Measurements from ENCODE around the gene CYP26C1. TPM values are rescaled to one million over a fixed set of nuclear protein-coding genes. Genes with fewer than 3 reads are reported as not detected.
A peak's percentile ranks its signal among the peaks of the same experiment; 100 is the strongest.

The CYP26C1 gene
- total and polyA plus RNA-seq, 2 of the 4 experiments (the other 2 are of a cell fraction), result 0.02 TPM; not detected in 1

DNA sequence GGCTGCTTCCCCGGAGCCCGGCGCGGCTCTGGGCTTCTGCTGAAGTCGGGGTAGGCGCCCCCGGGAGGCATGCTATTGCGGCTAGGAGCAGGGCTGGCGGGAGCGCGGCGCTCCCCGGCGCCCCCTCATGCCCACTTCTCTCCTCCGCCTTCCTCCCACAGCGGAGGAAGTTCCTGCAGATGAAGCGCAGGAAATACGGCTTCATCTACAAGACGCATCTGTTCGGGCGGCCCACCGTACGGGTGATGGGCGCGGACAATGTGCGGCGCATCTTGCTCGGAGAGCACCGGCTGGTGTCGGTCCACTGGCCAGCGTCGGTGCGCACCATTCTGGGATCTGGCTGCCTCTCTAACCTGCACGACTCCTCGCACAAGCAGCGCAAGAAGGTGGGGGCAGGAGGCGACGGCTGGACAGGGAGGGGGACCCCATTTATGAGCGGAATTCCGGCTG is 13.6 kb downstream of the CYP26C1 start:
- H3K9ac ChIP-seq (ENCODE audit: low read depth, low read length), result no peak overlapping the region
- H4K20me1 ChIP-seq (ENCODE audit: insufficient read depth, low read length), result peaks cover 14% of the 10 kb centered on the region; the same call in 1 of the 2 replicates
- H2BK120ac ChIP-seq (ENCODE audit: low read depth, low read length), result no peak overlapping the region
- H4K8ac ChIP-seq (ENCODE audit: low read depth in 2 of 2, low read length in 2 of 2), result no peak overlapping the region
- no peaks in the 10 kb centered on the region for H3K79me1 ChIP-seq (ENCODE audit: low read depth in 1 of 2, low read length in 2 of 2)
- H3K36me3 ChIP-seq (ENCODE audit: control insufficient read depth, insufficient read depth, low read length), result no peaks in the 10 kb centered on the region
- CTCF ChIA-PET, result no interaction called here
- ATAC-seq (ENCODE audit: low read depth) (peak; percentile 42), DNase-seq (no peak)
- no peak overlapping the region for H2AK5ac ChIP-seq (ENCODE audit: low read depth, low read length)
- TF ChIP-seq, protein P1, sequence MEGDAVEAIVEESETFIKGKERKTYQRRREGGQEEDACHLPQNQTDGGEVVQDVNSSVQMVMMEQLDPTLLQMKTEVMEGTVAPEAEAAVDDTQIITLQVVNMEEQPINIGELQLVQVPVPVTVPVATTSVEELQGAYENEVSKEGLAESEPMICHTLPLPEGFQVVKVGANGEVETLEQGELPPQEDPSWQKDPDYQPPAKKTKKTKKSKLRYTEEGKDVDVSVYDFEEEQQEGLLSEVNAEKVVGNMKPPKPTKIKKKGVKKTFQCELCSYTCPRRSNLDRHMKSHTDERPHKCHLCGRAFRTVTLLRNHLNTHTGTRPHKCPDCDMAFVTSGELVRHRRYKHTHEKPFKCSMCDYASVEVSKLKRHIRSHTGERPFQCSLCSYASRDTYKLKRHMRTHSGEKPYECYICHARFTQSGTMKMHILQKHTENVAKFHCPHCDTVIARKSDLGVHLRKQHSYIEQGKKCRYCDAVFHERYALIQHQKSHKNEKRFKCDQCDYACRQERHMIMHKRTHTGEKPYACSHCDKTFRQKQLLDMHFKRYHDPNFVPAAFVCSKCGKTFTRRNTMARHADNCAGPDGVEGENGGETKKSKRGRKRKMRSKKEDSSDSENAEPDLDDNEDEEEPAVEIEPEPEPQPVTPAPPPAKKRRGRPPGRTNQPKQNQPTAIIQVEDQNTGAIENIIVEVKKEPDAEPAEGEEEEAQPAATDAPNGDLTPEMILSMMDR (conservative IDR thresholded peaks at IDR 0.05; ENCODE audit: low read depth, low read length), result 0 out of 2 replicates have a peak, but pooled peaks have one; percentile 12
- no peak for TF ChIP-seq RFX5 (IDR thresholded peaks at IDR 0.05; ENCODE audit: low read depth, low read length)
- dilution Hi-C loops (cut with HindIII; ENCODE audit: low sequenced_read_pairs, unreplicated experiment) (no loop called here), intact Hi-C loops (cut with micrococcal nuclease) (loop anchor here (5.0 kb wide), 1 partner anchor 67 kb away; no protein-coding TSS in a partner anchor), in situ Hi-C loops (cut with MboI; ENCODE audit: low sequenced_read_pairs) (no loop called here)
- no peaks in the 10 kb centered on the region for H3K9me1 ChIP-seq (ENCODE audit: insufficient read depth, low read length)
- H3K9me3 ChIP-seq (ENCODE audit: control insufficient read depth, insufficient read depth, low read length), result no peaks in the 10 kb centered on the region
- H3K27ac ChIP-seq (ENCODE audit: insufficient read depth, low read length), result no peak overlapping the region
- H2BK5ac ChIP-seq (ENCODE audit: low read depth, low read length, poor library complexity, severe bottlenecking), result no peak overlapping the region
- peak overlapping the region; percentile 67 for H2AFZ ChIP-seq (replicated peaks; ENCODE audit: low read length, poor library complexity)
- BruUV-seq (replicated peaks), result no TSS peak
- no peak overlapping the region; the same call in 1 of the 2 replicates for H3K23ac ChIP-seq (ENCODE audit: low read depth, low read length)
- no peak overlapping the region for H2AK9ac ChIP-seq (replicated peaks; ENCODE audit: low read depth, low read length, poor library complexity)
- H2BK20ac ChIP-seq (ENCODE audit: low read depth, low read length), result no peak overlapping the region
- H3K4me1 ChIP-seq (ENCODE audit: control insufficient read depth, insufficient read depth, low read length), result peaks cover 6% of the 10 kb centered on the region; the same call in 1 of the 2 replicates
- no peak overlapping the region for H4K5ac ChIP-seq (ENCODE audit: low read depth, low read length)
- H3K56ac ChIP-seq (ENCODE audit: extremely low read depth, insufficient read depth, low read length), result no peak overlapping the region
- H3K4me2 ChIP-seq (ENCODE audit: low read depth, low read length), result peak overlapping the region; percentile 10; the same call in 1 of the 2 replicates
- POLR2A ChIA-PET (ENCODE audit: unreplicated experiment), result no interaction called here
- H4K91ac ChIP-seq (ENCODE audit: insufficient read depth, low read depth, low read length), result no peak overlapping the region
- H2BK15ac ChIP-seq (ENCODE audit: low read depth, low read length), result no peak overlapping the region
- H3K4me3 ChIP-seq (ENCODE audit: insufficient read depth, low read depth, low read length), result no peak overlapping the region
- H3K4ac ChIP-seq (ENCODE audit: low read depth, low read length), result no peak overlapping the region
- no peak overlapping the region for H3K18ac ChIP-seq (ENCODE audit: low read depth, low read length)
- peaks cover 81% of the 10 kb centered on the region for H3K27me3 ChIP-seq (ENCODE audit: control insufficient read depth, insufficient read depth, low read length)
- 1% methylated on average over 14 of the region's 40 CpGs; no CpG with 5 or more reads in 1 of the 2 experiments for WGBS, 2 experiments (ENCODE audit: extremely low coverage in 2 of 2, insufficient read length in 1 of 2)
- H3K14ac ChIP-seq (replicated peaks; ENCODE audit: low read depth, low read length), result no peak overlapping the region
